ENCODE results near the gene AAK1. TPM values are rescaled to one million over a fixed set of nuclear protein-coding genes. Genes with fewer than 3 reads are reported as not detected.
"Not testable (repeated sequence)": the region's sequence is repeated elsewhere in the genome, so short reads cannot be mapped to it uniquely, and the experiment has no call there.

The AAK1 gene
- total RNA-seq, 2 experiments from 2014 or later: 115 to 121 TPM

- no peak for DNase-seq
- no peaks in the 10 kb centered on the region for H3K9me3 Mint-ChIP-seq
- ChIA-PET POLR2A (no interaction called here), CTCF (no interaction called here)
- no peak overlapping the region for H3K27ac Mint-ChIP-seq
- no peaks in the 10 kb centered on the region for H3K4me1 Mint-ChIP-seq
- H3K27me3 Mint-ChIP-seq: peaks cover 3% of the 10 kb centered on the region
- H3K4me3 Mint-ChIP-seq: no peak overlapping the region
- peaks cover 41% of the 10 kb centered on the region for H3K36me3 Mint-ChIP-seq (ENCODE audit: low read depth)
Measured at GRCh38 chr2:69461404-69461803, 182.1 kb downstream of the AAK1 start.

- Mint-ChIP-seq H3K27ac (no peak overlapping the region), H3K4me3 (no peak overlapping the region), H3K36me3 (ENCODE audit: low read depth) (peaks cover 27% of the 10 kb centered on the region), H3K27me3 (peaks cover 3% of the 10 kb centered on the region), H3K4me1 (no peaks in the 10 kb centered on the region), H3K9me3 (no peaks in the 10 kb centered on the region)
- DNase-seq: no peak
- ChIA-PET POLR2A (no interaction called here), CTCF (interaction anchor here (1.1 kb wide), 1 partner anchor 106 kb away, joined by 3 read pairs; no protein-coding TSS in a partner anchor)
Measured at GRCh38 chr2:69459936-69460335, 183.6 kb downstream of the AAK1 start.

- Mint-ChIP-seq H3K27me3 (peaks cover 18% of the 10 kb centered on the region), H3K27ac (no peak overlapping the region), H3K36me3 (ENCODE audit: low read depth) (peaks cover 11% of the 10 kb centered on the region), H3K4me1 (peaks cover 5% of the 10 kb centered on the region), H3K9me3 (no peaks in the 10 kb centered on the region), H3K4me3 (no peak overlapping the region)
- CTCF ChIA-PET: no interaction called here
- POLR2A ChIA-PET: no interaction called here
- DNase-seq: no peak
Measured at GRCh38 chr2:69456950-69457445, 186.5 kb downstream of the AAK1 start.

- H3K36me3 Mint-ChIP-seq (ENCODE audit: low read depth): peaks cover 4% of the 10 kb centered on the region
- no peak overlapping the region for H3K27ac Mint-ChIP-seq
- no peak overlapping the region for H3K4me3 Mint-ChIP-seq
- no peak for DNase-seq
- ChIA-PET CTCF (interaction anchor here (0.6 kb wide), 1 partner anchor 1090 kb away, joined by 3 read pairs; no protein-coding TSS in a partner anchor), POLR2A (no interaction called here)
- H3K27me3 Mint-ChIP-seq: peaks cover 20% of the 10 kb centered on the region
- no peaks in the 10 kb centered on the region for H3K9me3 Mint-ChIP-seq
- peaks cover 5% of the 10 kb centered on the region for H3K4me1 Mint-ChIP-seq
Measured at GRCh38 chr2:69456154-69456553, 187.4 kb downstream of the AAK1 start.

- peaks cover 25% of the 10 kb centered on the region for H3K27me3 Mint-ChIP-seq
- H3K36me3 Mint-ChIP-seq (ENCODE audit: low read depth): peaks cover 1% of the 10 kb centered on the region
- CTCF ChIA-PET: interaction anchor here (1.3 kb wide), 1 partner anchor 18 kb away, joined by 4 read pairs; the partner anchor contains the start of gene NFU1
- POLR2A ChIA-PET: no interaction called here
- H3K4me1 Mint-ChIP-seq: peaks cover 5% of the 10 kb centered on the region
- no peak overlapping the region for H3K4me3 Mint-ChIP-seq
- H3K27ac Mint-ChIP-seq: no peak overlapping the region
- no peak for DNase-seq
- H3K9me3 Mint-ChIP-seq: no peaks in the 10 kb centered on the region
Measured at GRCh38 chr2:69454976-69455375, 188.6 kb downstream of the AAK1 start.

GRCh38 chr2:69453475-69454129 is 189.9 kb downstream of the AAK1 start:
- peaks cover 25% of the 10 kb centered on the region for H3K27me3 Mint-ChIP-seq
- H3K36me3 Mint-ChIP-seq (ENCODE audit: low read depth): no peaks in the 10 kb centered on the region
- ChIA-PET POLR2A (interaction anchor here (1.2 kb wide), 1 partner anchor 16 kb away, joined by 6 read pairs; the partner anchor contains the start of gene NFU1), CTCF (interaction anchor here (1.1 to 1.3 kb wide), 2 partner anchors 16 to 17 kb away, joined by 3 to 4 read pairs; partner anchors contain the start of gene NFU1)
- H3K9me3 Mint-ChIP-seq: no peaks in the 10 kb centered on the region
- H3K4me3 Mint-ChIP-seq: no peak overlapping the region
- H3K27ac Mint-ChIP-seq: no peak overlapping the region
- peaks cover 5% of the 10 kb centered on the region for H3K4me1 Mint-ChIP-seq
- no peak for DNase-seq

GRCh38 chr2:69452687-69453086 is 190.9 kb downstream of the AAK1 start:
- ChIA-PET POLR2A (no interaction called here), CTCF (interaction anchor here (1.1 kb wide), 1 partner anchor 15 kb away, joined by 3 read pairs; the partner anchor contains the start of gene NFU1)
- peaks cover 29% of the 10 kb centered on the region for H3K27me3 Mint-ChIP-seq
- H3K9me3 Mint-ChIP-seq: no peaks in the 10 kb centered on the region
- H3K4me3 Mint-ChIP-seq: no peak overlapping the region
- peaks cover 5% of the 10 kb centered on the region for H3K4me1 Mint-ChIP-seq
- no peaks in the 10 kb centered on the region for H3K36me3 Mint-ChIP-seq (ENCODE audit: low read depth)
- no peak overlapping the region for H3K27ac Mint-ChIP-seq
- no peak for DNase-seq

GRCh38 chr2:69450735-69451416 is 192.7 kb downstream of the AAK1 start:
- Mint-ChIP-seq H3K4me3 (no peak overlapping the region), H3K36me3 (ENCODE audit: low read depth) (no peaks in the 10 kb centered on the region), H3K4me1 (peaks cover 5% of the 10 kb centered on the region), H3K27me3 (peaks cover 30% of the 10 kb centered on the region), H3K27ac (no peak overlapping the region), H3K9me3 (no peaks in the 10 kb centered on the region)
- DNase-seq: no peak
- ChIA-PET POLR2A (no interaction called here), CTCF (no interaction called here)

GRCh38 chr2:69449906-69450305 is 193.6 kb downstream of the AAK1 start:
- H3K4me1 Mint-ChIP-seq: peaks cover 5% of the 10 kb centered on the region
- no peak overlapping the region for H3K4me3 Mint-ChIP-seq
- peaks cover 30% of the 10 kb centered on the region for H3K27me3 Mint-ChIP-seq
- no peak for DNase-seq
- no peak overlapping the region for H3K27ac Mint-ChIP-seq
- CTCF ChIA-PET: no interaction called here
- POLR2A ChIA-PET: no interaction called here
- H3K9me3 Mint-ChIP-seq: no peaks in the 10 kb centered on the region
- H3K36me3 Mint-ChIP-seq (ENCODE audit: low read depth): no peaks in the 10 kb centered on the region

- H3K4me3 Mint-ChIP-seq; H3K27me3 Mint-ChIP-seq; H3K9me3 Mint-ChIP-seq; H3K27ac Mint-ChIP-seq; DNase-seq; H3K36me3 Mint-ChIP-seq (ENCODE audit: low read depth); CTCF ChIA-PET; POLR2A ChIA-PET; H3K4me1 Mint-ChIP-seq: not testable (repeated sequence)
Measured at GRCh38 chr2:69443673-69444072, 199.9 kb downstream of the AAK1 start.

GRCh38 chr2:69439499-69439898 is 204.0 kb downstream of the AAK1 start:
- H3K27ac Mint-ChIP-seq; DNase-seq; H3K36me3 Mint-ChIP-seq (ENCODE audit: low read depth); H3K4me3 Mint-ChIP-seq; H3K9me3 Mint-ChIP-seq; H3K27me3 Mint-ChIP-seq; POLR2A ChIA-PET: not testable (repeated sequence)
- H3K4me1 Mint-ChIP-seq: peaks cover 29% of the 10 kb centered on the region
- CTCF ChIA-PET: interaction anchor here (0.7 to 0.8 kb wide), 2 partner anchors 64 to 377 kb away, joined by 3 read pairs; no protein-coding TSS in a partner anchor

GRCh38 chr2:69438580-69438979 is 205.0 kb downstream of the AAK1 start:
- Mint-ChIP-seq H3K27me3 (no peaks in the 10 kb centered on the region), H3K4me1 (peaks cover 31% of the 10 kb centered on the region), H3K9me3 (peaks cover 8% of the 10 kb centered on the region), H3K36me3 (ENCODE audit: low read depth) (peaks cover 5% of the 10 kb centered on the region), H3K27ac (peak overlapping the region; percentile 96), H3K4me3 (peak overlapping the region; percentile 5)
- POLR2A ChIA-PET: interaction anchor here (1.2 to 2.5 kb wide), 2 partner anchors 52 to 131 kb away, joined by 3 to 33 read pairs; partner anchors contain the start of gene GFPT1
- CTCF ChIA-PET: interaction anchor here (1.8 to 2.8 kb wide), 3 partner anchors 61 to 127 kb away, joined by 4 to 38 read pairs (median 7); no protein-coding TSS in a partner anchor
- no peak for DNase-seq

GRCh38 chr2:69437751-69438154 is 205.8 kb downstream of the AAK1 start:
- no peak for DNase-seq
- Mint-ChIP-seq H3K27ac (peak overlapping the region; percentile 96), H3K4me3 (peak overlapping the region; percentile 94), H3K4me1 (peaks cover 31% of the 10 kb centered on the region), H3K36me3 (ENCODE audit: low read depth) (peaks cover 5% of the 10 kb centered on the region), H3K9me3 (peaks cover 8% of the 10 kb centered on the region), H3K27me3 (no peaks in the 10 kb centered on the region)
- ChIA-PET POLR2A (interaction anchor here (0.8 to 2.5 kb wide), 31 partner anchors 9 to 855 kb away, joined by 3 to 33 read pairs (median 4); partner anchors contain the start of genes AAK1, ANXA4, C2orf42 and GFPT1), CTCF (interaction anchor here (0.6 to 2.8 kb wide), 27 partner anchors 15 to 856 kb away, joined by 3 to 38 read pairs (median 4); partner anchors contain the start of genes C2orf42 and SNRPG)

Data from activated CD4-positive, alpha-beta memory T cell treated with anti-CD3 and anti-CD28 coated beads, Interleukin-2, amount 10 ng/mL, durations not matched to agents 7 days and 5 days (primary cell).